Measurements from ENCODE around the gene GYS1. TPM values are rescaled to one million over a fixed set of nuclear protein-coding genes. Genes with fewer than 3 reads are reported as not detected.

The GYS1 gene
- total and polyA plus RNA-seq, 2 of the 8 experiments (the other 6 are each of a cell fraction or from before 2014, with no cell fraction given) = 30.0 to 38.7 TPM

- FAIRE-seq (no peak), DNase-seq (ENCODE audit: low read depth in 1 of 2, low spot score in 2 of 2) (peak in 1 of 2 experiments; percentile 60)
- peak overlapping the region; percentile 33 to 78; a peak in 2 of 4 replicates for H3K4me2 ChIP-seq (ENCODE audit: insufficient read depth in 1 of 2, low read depth in 2 of 2, low read length in 2 of 2)
- 75% methylated on average over 11 of the region's 11 CpGs; no CpG with 5 or more reads in 1 of the 2 experiments for WGBS, 2 experiments (ENCODE audit: extremely low coverage in 1 of 2, insufficient coverage in 1 of 2, insufficient read length in 1 of 2, insufficient replicate concordance in 2 of 2, low coverage in 1 of 2, low lambda C conversion rate in 2 of 2, missing lambda C conversion rate in 1 of 2)
- H2BK120ac ChIP-seq (replicated peaks; ENCODE audit: low read depth, low read length) = no peak overlapping the region
- no peaks in the 10 kb centered on the region for H3K79me2 ChIP-seq (ENCODE audit: control insufficient read depth in 1 of 2, insufficient read depth in 2 of 2, low read length in 2 of 2)
- H3K36me3 ChIP-seq (ENCODE audit: control insufficient read depth in 2 of 4, insufficient read depth in 4 of 4, low read length in 3 of 4) = peaks cover under 1 to 9% (median 2%) of the 10 kb centered on the region in 4 experiments; a peak in 6 of 8 replicates
- H2BK5ac ChIP-seq (ENCODE audit: low read depth, low read length) = no peak overlapping the region
- peaks cover 0 to 2% of the 10 kb centered on the region in 2 experiments for H4K20me1 ChIP-seq (replicated peaks in 1 of 2; ENCODE audit: control insufficient read depth in 1 of 2, insufficient read depth in 2 of 2, low read length in 2 of 2)
- no peak overlapping the region for H4K8ac ChIP-seq (ENCODE audit: extremely low read depth, insufficient read depth, low read length)
- no peak for TF ChIP-seq TAF1 (IDR thresholded peaks at IDR 0.05; ENCODE audit: low read depth, low read length)
- peak; percentile 8; the same call in 1 of the 2 replicates for TF ChIP-seq SP2 (IDR thresholded peaks at IDR 0.05; ENCODE audit: low read length)
- TF ChIP-seq KDM1A (IDR thresholded peaks at IDR 0.05; ENCODE audit: borderline replicate concordance, low read length) = no peak
- no peak for TF ChIP-seq FOSL1 (IDR thresholded peaks at IDR 0.05; ENCODE audit: insufficient read depth, low read depth, low read length)
- TF ChIP-seq RBBP5 (IDR thresholded peaks at IDR 0.05; ENCODE audit: borderline replicate concordance, low read depth, low read length) = no peak
- no peak for TF ChIP-seq CHD2 (IDR thresholded peaks at IDR 0.05; ENCODE audit: low read length)
- no peak for TF ChIP-seq SUZ12 (IDR thresholded peaks at IDR 0.05; ENCODE audit: low read length)
- no peak for TF ChIP-seq SP1 (IDR thresholded peaks at IDR 0.05; ENCODE audit: low read depth, low read length)
- H2AK5ac ChIP-seq (ENCODE audit: low read depth, low read length) = no peak overlapping the region
- H3K23me2 ChIP-seq (ENCODE audit: low read depth, low read length) = peaks cover 6% of the 10 kb centered on the region; the same call in 1 of the 2 replicates
- H3K79me1 ChIP-seq (ENCODE audit: low read depth, low read length) = no peaks in the 10 kb centered on the region
- no peak overlapping the region for H4K91ac ChIP-seq (replicated peaks; ENCODE audit: insufficient read length, low read length)
- H3K4ac ChIP-seq (replicated peaks; ENCODE audit: insufficient read length, low read depth, low read length) = no peak overlapping the region
- H2BK20ac ChIP-seq (ENCODE audit: low read length) = no peak overlapping the region
- peak overlapping the region; percentile 71 for H3K18ac ChIP-seq (ENCODE audit: extremely low read depth, low read length)
- H3K9ac ChIP-seq (replicated peaks in 1 of 4; ENCODE audit: extremely low read depth in 1 of 4, low read depth in 3 of 4, low read length in 3 of 4) = no peak overlapping the region
- no peak overlapping the region for H2BK15ac ChIP-seq (ENCODE audit: low read length)
- peaks cover 0 to 15% (median 12%) of the 10 kb centered on the region in 4 experiments; a peak in 6 of 7 replicates for H3K27me3 ChIP-seq (replicated peaks in 1 of 4; ENCODE audit: control insufficient read depth in 3 of 4, extremely low read depth in 1 of 4, insufficient read depth in 3 of 4, low read length in 3 of 4)
- H3K27ac ChIP-seq (ENCODE audit: low read depth, low read length) = no peak overlapping the region
- H3K9me3 ChIP-seq (ENCODE audit: insufficient read depth in 2 of 2, low read depth in 1 of 2, low read length in 1 of 2) = no peaks in the 10 kb centered on the region
- peaks cover 0 to 17% (median 8%) of the 10 kb centered on the region in 4 experiments; a peak in 5 of 7 replicates for H3K4me1 ChIP-seq (replicated peaks in 1 of 4; ENCODE audit: control insufficient read depth in 3 of 4, insufficient read depth in 4 of 4, low read length in 3 of 4)
- no peak overlapping the region for H3K14ac ChIP-seq (ENCODE audit: insufficient read length)
- POLR2A ChIA-PET (ENCODE audit: partially characterized antibody) = interaction anchor here (1.1 to 1.5 kb wide), 5 partner anchors 22 to 210 kb away, joined by 3 to 6 read pairs (median 3); partner anchors contain the start of genes BCAT2 and LIN7B
- H3K4me3 ChIP-seq (ENCODE audit: extremely low read depth in 1 of 4, insufficient read depth in 2 of 4, low read depth in 3 of 4, low read length in 4 of 4) = no peak overlapping the region
- CTCF ChIA-PET (ENCODE audit: partially characterized antibody) = interaction anchor here (1.2 to 8.1 kb wide), 6 partner anchors 11 to 205 kb away, joined by 3 to 46 read pairs (median 8); partner anchors contain the start of genes CGB2, GYS1 and RUVBL2
- no peak overlapping the region for H3K23ac ChIP-seq (ENCODE audit: insufficient read length)
- H3K56ac ChIP-seq (replicated peaks; ENCODE audit: insufficient read length, low read depth, low read length) = no peak overlapping the region
- no peak overlapping the region for H2AFZ ChIP-seq (ENCODE audit: low read length)
- H4K5ac ChIP-seq (ENCODE audit: insufficient read length, low read depth, low read length) = no peak overlapping the region
- H2BK12ac ChIP-seq (ENCODE audit: low read depth, low read length) = peak overlapping the region; percentile 50; the same call in 1 of the 2 replicates
Measured at GRCh38 chr19:49020342-49020741, 27.2 kb upstream of the GYS1 start.

All from H1 (cell line).